Mesothelial cell of epicardium (in vitro differentiated cells): ENCODE results near the gene EHMT1. TPM values are rescaled to one million over a fixed set of nuclear protein-coding genes. Genes with fewer than 3 reads are reported as not detected.
A peak's percentile ranks its signal among the peaks of the same experiment; 100 is the strongest.

Source experiments
- DNase-seq, 2 experiments: peaks; one replicate each; pipeline ENCODE4 v3.0.0; 2021; ENCODE audit warnings: low spot score in 2 of 2; ENCODE audit not compliant: unreplicated experiment in 2 of 2
- H3K27ac Mint-ChIP-seq: 2 replicates; pipeline ENCODE4 v1.8.0; 2021; ENCODE audit warnings: mixed read lengths
- H3K27me3 Mint-ChIP-seq: 2 replicates; pipeline ENCODE4 v1.8.0; 2021; ENCODE audit warnings: low read depth, mixed read lengths
- H3K36me3 Mint-ChIP-seq: 2 replicates; pipeline ENCODE4 v1.8.0; 2021; ENCODE audit warnings: mixed read lengths
- H3K4me1 Mint-ChIP-seq: 2 replicates; pipeline ENCODE4 v1.8.0; 2021; ENCODE audit warnings: mixed read lengths
- H3K4me3 Mint-ChIP-seq: 2 replicates; pipeline ENCODE4 v1.8.0; 2021; ENCODE audit warnings: mild to moderate bottlenecking, moderate library complexity, mixed read lengths
- H3K9me3 Mint-ChIP-seq: 2 replicates; pipeline ENCODE4 v1.8.0; 2021; ENCODE audit warnings: mixed read lengths
- total RNA-seq: library from RNA; stranded (reverse); gene quantifications from 3 replicates; pipeline ENCODE4 v1.2.1, GENCODE V29; 2021
- TF ChIP-seq, protein P1 (sequence below): fragments of 200-600 bp; sonication (generic); IDR thresholded peaks from one replicate; pipeline ENCODE4 v1.5.0; 2021; ENCODE audit warnings: antibody characterized with exemption; ENCODE audit not compliant: unreplicated experiment

Gene EHMT1
- total RNA-seq, 1 donor from 2014 or later, result 147 TPM

DNA sequence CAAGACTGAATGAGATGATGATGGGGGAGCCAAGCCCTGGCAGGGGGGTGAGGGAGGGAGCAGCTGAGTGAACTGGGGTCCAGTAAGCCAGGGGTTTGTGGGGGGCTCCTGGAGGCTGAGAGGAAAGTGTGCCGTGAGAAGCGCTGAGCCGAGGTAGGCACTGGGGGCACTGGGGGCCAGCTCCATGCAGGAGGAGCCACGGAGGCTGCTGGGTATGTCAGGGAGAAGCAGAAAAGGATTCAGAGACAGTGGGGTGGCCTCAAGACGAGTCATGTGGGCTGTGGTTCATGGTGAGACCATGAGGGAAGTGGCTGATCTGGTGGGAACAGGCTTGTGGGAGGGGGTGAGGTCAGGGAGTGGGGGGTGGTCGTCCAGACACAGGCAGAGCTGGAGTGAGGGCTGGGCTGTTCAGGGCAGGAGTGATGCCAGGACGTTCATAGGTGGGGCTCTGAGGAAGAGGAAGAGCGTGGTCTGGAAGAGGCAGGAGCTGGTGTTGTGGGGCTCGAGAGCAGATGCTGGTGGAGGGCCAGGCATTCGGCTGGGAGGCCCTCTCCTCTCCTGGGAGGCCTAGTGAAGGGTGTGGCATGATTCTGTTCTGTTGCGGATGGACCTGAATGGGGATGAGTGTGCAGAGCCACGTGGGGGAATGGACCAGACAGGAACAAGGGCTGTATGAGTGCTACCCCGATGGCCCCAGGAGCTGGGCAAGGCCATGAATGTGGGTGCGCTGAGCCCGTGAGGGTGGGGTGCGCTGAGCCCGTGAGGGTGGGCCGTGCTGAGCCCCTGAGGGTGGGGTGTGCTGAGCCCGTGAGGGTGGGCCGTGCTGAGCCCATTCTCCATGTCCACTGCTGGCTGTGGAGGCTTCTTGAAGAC lies 166.1 kb downstream of the EHMT1 start:
- Mint-ChIP-seq H3K27ac (no peak overlapping the region), H3K36me3 (peaks cover 31% of the 10 kb centered on the region)

GRCh38 chr9:137785704-137786161 lies 166.9 kb downstream of the EHMT1 start:
- Mint-ChIP-seq H3K27ac (peak overlapping the region; percentile 16), H3K4me3 (no peak overlapping the region), H3K27me3 (no peaks in the 10 kb centered on the region), H3K36me3 (peaks cover 33% of the 10 kb centered on the region), H3K9me3 (no peaks in the 10 kb centered on the region), H3K4me1 (peaks cover 2% of the 10 kb centered on the region)
- DNase-seq, result no peak
- TF ChIP-seq, protein P1, sequence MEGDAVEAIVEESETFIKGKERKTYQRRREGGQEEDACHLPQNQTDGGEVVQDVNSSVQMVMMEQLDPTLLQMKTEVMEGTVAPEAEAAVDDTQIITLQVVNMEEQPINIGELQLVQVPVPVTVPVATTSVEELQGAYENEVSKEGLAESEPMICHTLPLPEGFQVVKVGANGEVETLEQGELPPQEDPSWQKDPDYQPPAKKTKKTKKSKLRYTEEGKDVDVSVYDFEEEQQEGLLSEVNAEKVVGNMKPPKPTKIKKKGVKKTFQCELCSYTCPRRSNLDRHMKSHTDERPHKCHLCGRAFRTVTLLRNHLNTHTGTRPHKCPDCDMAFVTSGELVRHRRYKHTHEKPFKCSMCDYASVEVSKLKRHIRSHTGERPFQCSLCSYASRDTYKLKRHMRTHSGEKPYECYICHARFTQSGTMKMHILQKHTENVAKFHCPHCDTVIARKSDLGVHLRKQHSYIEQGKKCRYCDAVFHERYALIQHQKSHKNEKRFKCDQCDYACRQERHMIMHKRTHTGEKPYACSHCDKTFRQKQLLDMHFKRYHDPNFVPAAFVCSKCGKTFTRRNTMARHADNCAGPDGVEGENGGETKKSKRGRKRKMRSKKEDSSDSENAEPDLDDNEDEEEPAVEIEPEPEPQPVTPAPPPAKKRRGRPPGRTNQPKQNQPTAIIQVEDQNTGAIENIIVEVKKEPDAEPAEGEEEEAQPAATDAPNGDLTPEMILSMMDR, result no peak

More for the DNA sequence above, 166.1 kb downstream of the EHMT1 start:
- no peaks in the 10 kb centered on the region for H3K27me3 Mint-ChIP-seq
- H3K9me3 Mint-ChIP-seq, result no peaks in the 10 kb centered on the region
- TF ChIP-seq, protein P1, result no peak
- no peak for DNase-seq
- no peak overlapping the region for H3K4me3 Mint-ChIP-seq
- H3K4me1 Mint-ChIP-seq, result peaks cover 2% of the 10 kb centered on the region

DNA sequence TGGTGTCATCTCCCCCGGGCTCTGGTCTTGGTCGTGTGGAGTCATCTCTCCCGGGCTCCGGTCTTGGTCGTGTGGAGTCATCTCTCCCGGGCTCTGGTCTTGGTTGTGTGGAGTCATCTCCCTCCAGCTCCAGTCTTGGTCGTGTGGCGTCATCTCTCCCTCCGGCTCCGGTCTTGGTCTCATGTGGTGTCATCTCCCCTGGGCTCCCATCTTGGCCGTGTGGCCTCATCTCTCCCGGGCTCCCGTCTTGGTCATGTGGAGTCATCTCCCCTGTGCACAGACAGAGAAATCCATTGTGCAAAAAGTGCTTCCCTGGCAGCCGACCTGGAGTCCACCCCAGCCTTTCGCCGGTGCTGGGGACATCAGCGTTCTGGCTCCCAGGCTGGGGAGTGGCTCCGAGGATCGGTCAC lies 167.7 kb downstream of the EHMT1 start:
- H3K27ac Mint-ChIP-seq, result no peak overlapping the region
- H3K4me1 Mint-ChIP-seq, result peaks cover 2% of the 10 kb centered on the region
- DNase-seq, result no peak
- H3K27me3 Mint-ChIP-seq, result no peaks in the 10 kb centered on the region
- no peaks in the 10 kb centered on the region for H3K9me3 Mint-ChIP-seq
- no peak overlapping the region for H3K4me3 Mint-ChIP-seq
- TF ChIP-seq, protein P1, result no peak
- peaks cover 41% of the 10 kb centered on the region for H3K36me3 Mint-ChIP-seq

DNA sequence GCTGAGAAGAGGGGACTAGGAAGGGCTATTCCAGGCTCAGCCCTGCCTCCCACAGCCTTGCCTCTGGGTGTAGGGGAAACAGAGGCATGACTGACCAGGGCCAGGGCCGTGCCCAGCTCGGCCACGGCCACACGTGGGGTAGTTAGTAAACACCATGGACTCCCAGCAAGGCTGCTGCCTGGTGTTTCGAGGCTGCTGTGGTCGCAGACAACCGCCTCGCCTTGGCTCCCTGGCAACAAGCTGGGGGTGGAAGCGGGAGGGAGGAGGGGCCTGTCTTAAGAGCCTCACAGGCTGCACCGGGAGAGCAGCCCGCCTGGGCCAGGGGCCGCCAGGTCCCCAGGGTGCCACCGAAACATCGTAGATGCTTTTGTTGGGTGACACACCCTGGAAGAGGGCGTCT lies 168.6 kb downstream of the EHMT1 start:
- TF ChIP-seq, protein P1, result no peak
- H3K36me3 Mint-ChIP-seq, result peaks cover 40% of the 10 kb centered on the region

GRCh38 chr9:137787786-137788505 lies 169.1 kb downstream of the EHMT1 start:
- DNase-seq, result no peak
- peaks cover 39% of the 10 kb centered on the region for H3K36me3 Mint-ChIP-seq
- H3K27ac Mint-ChIP-seq, result no peak overlapping the region
- no peak overlapping the region for H3K4me3 Mint-ChIP-seq
- TF ChIP-seq, protein P1, result no peak
- H3K9me3 Mint-ChIP-seq, result no peaks in the 10 kb centered on the region
- no peaks in the 10 kb centered on the region for H3K27me3 Mint-ChIP-seq
- H3K4me1 Mint-ChIP-seq, result peaks cover 2% of the 10 kb centered on the region

More for the DNA sequence above, 168.6 kb downstream of the EHMT1 start:
- Mint-ChIP-seq H3K27ac (no peak overlapping the region), H3K9me3 (no peaks in the 10 kb centered on the region), H3K27me3 (no peaks in the 10 kb centered on the region), H3K4me3 (no peak overlapping the region), H3K4me1 (peaks cover 2% of the 10 kb centered on the region)
- no peak for DNase-seq
